ENCODE measurements around the gene TBC1D5. TPM values are rescaled to one million over a fixed set of nuclear protein-coding genes. Genes with fewer than 3 reads are reported as not detected.
"Not testable (repeated sequence)": the region's sequence is repeated elsewhere in the genome, so short reads cannot be mapped to it uniquely, and the experiment has no call there.

The TBC1D5 gene
- total RNA-seq, 1 donor = 145 TPM

GRCh38 chr3:17129556-17129955 is 612.9 kb downstream of the TBC1D5 start:
- no peak for TF ChIP-seq CTCF (IDR thresholded peaks at IDR 0.05; ENCODE audit: insufficient read depth, low read length)
- no peak overlapping the region for H3K4me3 ChIP-seq (ENCODE audit: low read depth, low read length)
- no peak for DNase-seq (ENCODE audit: low read depth)

- DNase-seq (ENCODE audit: low read depth); H3K4me3 ChIP-seq (ENCODE audit: low read depth, low read length): not testable (repeated sequence)
Observed at GRCh38 chr3:17128671-17129070, 613.8 kb downstream of the TBC1D5 start.

- no peak overlapping the region for H3K4me3 ChIP-seq (ENCODE audit: low read depth, low read length)
- DNase-seq (ENCODE audit: low read depth) = no peak
- no peak for TF ChIP-seq CTCF (IDR thresholded peaks at IDR 0.05; ENCODE audit: insufficient read depth, low read length)
Observed at GRCh38 chr3:17125738-17126442, 616.5 kb downstream of the TBC1D5 start.

- DNase-seq (ENCODE audit: low read depth) = no peak
- no peak for TF ChIP-seq CTCF (IDR thresholded peaks at IDR 0.05; ENCODE audit: insufficient read depth, low read length)
- no peak overlapping the region for H3K4me3 ChIP-seq (ENCODE audit: low read depth, low read length)
Observed at GRCh38 chr3:17122758-17123157, 619.7 kb downstream of the TBC1D5 start.

GRCh38 chr3:17121336-17121735 is 621.1 kb downstream of the TBC1D5 start:
- no peak for TF ChIP-seq CTCF (IDR thresholded peaks at IDR 0.05; ENCODE audit: insufficient read depth, low read length)
- no peak for DNase-seq (ENCODE audit: low read depth)
- H3K4me3 ChIP-seq (ENCODE audit: low read depth, low read length) = no peak overlapping the region

GRCh38 chr3:17120115-17120514 is 622.3 kb downstream of the TBC1D5 start:
- no peak overlapping the region for H3K4me3 ChIP-seq (ENCODE audit: low read depth, low read length)
- TF ChIP-seq CTCF (IDR thresholded peaks at IDR 0.05; ENCODE audit: insufficient read depth, low read length) = no peak
- no peak for DNase-seq (ENCODE audit: low read depth)

- TF ChIP-seq CTCF (IDR thresholded peaks at IDR 0.05; ENCODE audit: insufficient read depth, low read length) = no peak
- no peak overlapping the region for H3K4me3 ChIP-seq (ENCODE audit: low read depth, low read length)
- no peak for DNase-seq (ENCODE audit: low read depth)
Observed at GRCh38 chr3:17119201-17120072, 623.0 kb downstream of the TBC1D5 start.
